BE2C (cell line): Measurements from ENCODE around the gene VPS13D.

Source experiments
- DNase-seq: peaks from one replicate; pipeline ENCODE4 v3.0.0-alpha.2; 2020
- H3K27me3 ChIP-seq: fragments of 250-450 bp; sonication (Bioruptor Pico); 2 replicates; pipeline ENCODE4 v1.5.1; 2020; ENCODE audit warnings: mild to moderate bottlenecking
- H3K36me3 ChIP-seq: fragments of 250-450 bp; sonication (Bioruptor Pico); 2 replicates; pipeline ENCODE4 v1.5.1; 2020; ENCODE audit warnings: mild to moderate bottlenecking
- H3K4me1 ChIP-seq: fragments of 250-450 bp; sonication (Bioruptor Pico); 2 replicates; pipeline ENCODE4 v1.5.1; 2020
- H3K4me3 ChIP-seq: 2 replicates; pipeline ENCODE4 v1.5.1; 2011; ENCODE audit warnings: low read depth, low read length
- H3K9me3 ChIP-seq: fragments of 250-450 bp; sonication (Bioruptor Pico); 2 replicates; pipeline ENCODE4 v1.5.1; 2020
- TF ChIP-seq, protein P1 (sequence below): IDR thresholded peaks from 2 replicates; pipeline ENCODE4 v1.5.1; 2012; ENCODE audit warnings: mild to moderate bottlenecking, low read depth, low read length

Gene VPS13D

DNA sequence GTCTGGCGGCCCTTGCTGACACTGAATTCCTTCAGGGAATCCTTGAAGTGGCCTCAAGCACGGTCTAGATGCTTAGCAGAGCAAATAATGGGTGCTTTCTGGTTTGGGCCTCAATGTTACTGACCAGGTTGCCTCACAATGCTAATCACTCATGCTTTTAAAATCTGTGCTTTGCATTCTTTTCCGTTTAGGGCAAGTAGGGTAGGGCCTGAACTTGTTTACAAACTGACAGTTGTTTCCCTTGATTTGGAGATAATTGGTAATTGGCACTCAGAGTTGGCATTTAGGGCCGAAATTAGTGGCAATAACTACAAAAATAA is 1.4 kb downstream of the VPS13D start:
- no peaks in the 10 kb centered on the region for H3K27me3 ChIP-seq
- no peaks in the 10 kb centered on the region for H3K4me1 ChIP-seq
- no peaks in the 10 kb centered on the region for H3K36me3 ChIP-seq
- TF ChIP-seq, protein P1, sequence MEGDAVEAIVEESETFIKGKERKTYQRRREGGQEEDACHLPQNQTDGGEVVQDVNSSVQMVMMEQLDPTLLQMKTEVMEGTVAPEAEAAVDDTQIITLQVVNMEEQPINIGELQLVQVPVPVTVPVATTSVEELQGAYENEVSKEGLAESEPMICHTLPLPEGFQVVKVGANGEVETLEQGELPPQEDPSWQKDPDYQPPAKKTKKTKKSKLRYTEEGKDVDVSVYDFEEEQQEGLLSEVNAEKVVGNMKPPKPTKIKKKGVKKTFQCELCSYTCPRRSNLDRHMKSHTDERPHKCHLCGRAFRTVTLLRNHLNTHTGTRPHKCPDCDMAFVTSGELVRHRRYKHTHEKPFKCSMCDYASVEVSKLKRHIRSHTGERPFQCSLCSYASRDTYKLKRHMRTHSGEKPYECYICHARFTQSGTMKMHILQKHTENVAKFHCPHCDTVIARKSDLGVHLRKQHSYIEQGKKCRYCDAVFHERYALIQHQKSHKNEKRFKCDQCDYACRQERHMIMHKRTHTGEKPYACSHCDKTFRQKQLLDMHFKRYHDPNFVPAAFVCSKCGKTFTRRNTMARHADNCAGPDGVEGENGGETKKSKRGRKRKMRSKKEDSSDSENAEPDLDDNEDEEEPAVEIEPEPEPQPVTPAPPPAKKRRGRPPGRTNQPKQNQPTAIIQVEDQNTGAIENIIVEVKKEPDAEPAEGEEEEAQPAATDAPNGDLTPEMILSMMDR: no peak
- peak overlapping the region; percentile 70 for H3K4me3 ChIP-seq
- H3K9me3 ChIP-seq: no peaks in the 10 kb centered on the region
- DNase-seq: no peak

DNA sequence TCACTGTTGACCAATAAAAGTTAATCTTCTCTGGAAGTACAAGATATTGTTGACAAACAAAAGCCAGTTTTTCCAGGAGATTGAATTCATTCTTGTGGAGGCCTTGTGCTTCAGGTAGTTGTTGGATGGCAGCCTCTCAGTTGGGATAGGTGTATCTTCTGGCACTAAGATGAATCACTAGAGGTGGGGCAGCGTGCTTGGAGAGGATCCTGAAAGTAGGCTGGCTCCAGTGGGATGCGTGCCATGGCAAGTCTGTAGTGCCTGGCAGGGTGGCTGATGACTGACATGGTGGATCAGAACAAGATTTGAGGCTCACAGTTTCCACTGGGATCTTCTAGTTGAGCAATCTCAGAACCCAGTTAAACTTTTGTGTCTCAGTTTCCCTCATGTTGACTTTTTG is 2.4 kb downstream of the VPS13D start:
- Histone ChIP-seq H3K9me3 (no peaks in the 10 kb centered on the region), H3K36me3 (no peaks in the 10 kb centered on the region), H3K27me3 (no peaks in the 10 kb centered on the region), H3K4me1 (no peaks in the 10 kb centered on the region), H3K4me3 (no peak overlapping the region)
- TF ChIP-seq, protein P1: no peak
- no peak for DNase-seq

DNA sequence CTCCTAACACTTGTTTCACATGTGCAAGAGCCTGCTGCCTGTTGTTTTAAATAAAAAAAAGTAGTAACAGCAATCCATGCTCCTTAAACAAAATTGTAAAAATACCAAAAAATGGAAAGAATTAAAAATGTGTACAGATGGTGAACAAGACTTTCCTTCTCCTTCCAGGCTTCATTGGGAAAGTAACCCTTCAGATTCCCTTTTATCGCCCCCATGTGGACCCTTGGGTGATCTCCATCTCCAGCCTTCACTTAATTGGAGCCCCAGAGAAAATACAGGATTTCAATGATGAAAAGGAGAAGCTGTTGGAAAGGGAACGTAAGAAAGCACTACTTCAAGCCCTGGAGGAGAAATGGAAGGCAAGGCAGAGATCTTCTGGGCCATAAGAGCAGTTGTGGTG is 14.2 kb downstream of the VPS13D start:
- Histone ChIP-seq H3K4me3 (no peak overlapping the region), H3K4me1 (no peaks in the 10 kb centered on the region), H3K36me3 (no peaks in the 10 kb centered on the region; the same call in 1 of the 2 replicates), H3K9me3 (no peaks in the 10 kb centered on the region), H3K27me3 (no peaks in the 10 kb centered on the region)
- TF ChIP-seq, protein P1: peak; percentile 48
- no peak for DNase-seq

DNA sequence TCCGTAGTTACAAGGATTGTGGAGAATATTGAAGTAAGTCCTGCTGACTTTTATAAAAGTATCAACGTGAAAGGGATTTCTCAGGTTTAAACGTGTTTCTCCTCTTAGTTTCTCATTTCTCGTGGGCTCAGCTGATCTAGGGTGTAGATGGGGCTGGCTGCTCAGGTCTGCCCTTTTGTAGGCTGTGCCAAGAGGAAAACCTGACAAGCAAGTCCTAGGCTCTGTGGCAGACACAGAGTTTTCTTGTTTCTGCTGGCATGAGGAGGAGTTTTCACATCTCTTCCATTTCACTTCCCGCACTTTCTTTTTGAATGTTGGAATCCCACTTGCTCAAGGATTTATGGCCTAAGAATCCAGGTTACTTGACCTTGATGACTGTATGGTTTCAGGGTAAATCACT is 14.8 kb downstream of the VPS13D start:
- Histone ChIP-seq H3K9me3 (no peaks in the 10 kb centered on the region), H3K4me3 (no peak overlapping the region), H3K36me3 (no peaks in the 10 kb centered on the region; the same call in 1 of the 2 replicates), H3K27me3 (no peaks in the 10 kb centered on the region), H3K4me1 (no peaks in the 10 kb centered on the region)
- DNase-seq: no peak
- TF ChIP-seq, protein P1: no peak

DNA sequence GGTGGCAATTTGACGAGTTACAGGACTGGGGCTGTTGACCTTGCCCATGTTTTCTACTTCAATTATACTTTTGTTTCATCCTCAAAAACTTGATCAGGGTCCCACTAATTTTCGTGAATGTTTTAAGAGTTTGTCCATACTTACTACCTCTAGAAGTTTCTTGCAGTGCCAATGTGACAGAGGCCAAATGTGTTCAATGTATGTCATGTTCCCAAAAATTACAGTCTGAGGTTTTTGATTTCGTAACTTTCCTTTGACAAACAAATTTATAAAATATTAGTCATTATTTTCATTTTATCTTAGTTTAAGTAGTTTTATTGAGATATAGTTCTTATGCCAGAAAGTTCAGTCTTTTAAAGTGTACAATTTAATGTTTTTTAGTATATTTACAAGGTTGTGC is 15.3 kb downstream of the VPS13D start:
- no peaks in the 10 kb centered on the region for H3K4me1 ChIP-seq
- H3K4me3 ChIP-seq: no peak overlapping the region
- no peaks in the 10 kb centered on the region for H3K27me3 ChIP-seq
- TF ChIP-seq, protein P1: no peak
- no peak for DNase-seq
- H3K9me3 ChIP-seq: no peaks in the 10 kb centered on the region
- H3K36me3 ChIP-seq: no peaks in the 10 kb centered on the region; the same call in 1 of the 2 replicates

DNA sequence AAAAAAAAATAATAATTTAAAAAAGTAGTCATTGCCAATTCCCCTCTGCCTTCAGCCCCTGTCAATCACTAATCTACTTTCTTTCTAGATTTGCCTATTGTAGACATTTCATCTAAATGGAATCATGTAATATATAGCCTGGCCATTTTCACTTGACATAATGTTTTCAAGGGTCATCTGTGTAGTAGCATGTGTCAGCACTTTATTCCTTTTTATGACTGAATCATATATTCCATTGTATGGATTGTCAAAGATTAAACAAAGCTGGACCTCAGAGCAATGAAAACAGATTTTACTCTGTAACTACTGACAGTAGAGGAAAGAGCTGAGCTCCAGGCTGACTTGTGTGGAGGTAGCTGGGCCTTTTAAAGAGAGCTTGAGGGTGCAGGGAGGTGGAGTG is 15.9 kb downstream of the VPS13D start:
- H3K4me3 ChIP-seq: no peak overlapping the region
- H3K27me3 ChIP-seq: no peaks in the 10 kb centered on the region
- H3K4me1 ChIP-seq: no peaks in the 10 kb centered on the region
- no peak for DNase-seq
- H3K9me3 ChIP-seq: no peaks in the 10 kb centered on the region
- no peaks in the 10 kb centered on the region; the same call in 1 of the 2 replicates for H3K36me3 ChIP-seq
- TF ChIP-seq, protein P1: no peak
